CD14-positive monocyte (primary cell): ENCODE data around the gene MAP1S. TPM values are rescaled to one million over a fixed set of nuclear protein-coding genes. Genes with fewer than 3 reads are reported as not detected.

ENCODE experiments used
- DNase-seq, 3 donors: peaks; one replicate each; pipeline ENCODE4 v3.0.0-alpha.2; 2011 to 2022
- H2AFZ ChIP-seq: 2 replicates; pipeline ENCODE4 v1.6.0; 2012; ENCODE audit warnings: mild to moderate bottlenecking, low read depth, low read length, inconsistent platforms; ENCODE audit not compliant: insufficient read depth, poor library complexity, severe bottlenecking
- H3K27ac ChIP-seq, 2 donors: 1 replicate in 1 of 2; 2 replicates in 1 of 2; pipeline ENCODE4 v1.5.1; 2012 to 2013; ENCODE audit warnings: low read length in 2 of 2, control low read depth in 1 of 2, inconsistent platforms in 1 of 2, low read depth in 1 of 2, mild to moderate bottlenecking in 1 of 2
- H3K27me3 ChIP-seq, 2 donors: one replicate each; pipeline versions ENCODE4 v1.6.0 to v1.6.1; 2011 to 2013; ENCODE audit warnings: low read length in 2 of 2; ENCODE audit not compliant: control insufficient read depth in 2 of 2, insufficient read depth in 2 of 2
- H3K36me3 ChIP-seq, 2 donors: replicated peaks in 1 of 2; 1 replicate in 1 of 2; 2 replicates in 1 of 2; pipeline versions ENCODE4 v1.5.1 to v1.6.1; 2012 to 2013; ENCODE audit warnings: low read length in 2 of 2, control low read depth in 1 of 2, inconsistent platforms in 1 of 2, mild to moderate bottlenecking in 1 of 2; ENCODE audit not compliant: insufficient read depth in 2 of 2, control insufficient read depth in 1 of 2
- H3K4me1 ChIP-seq, 2 donors: 1 replicate in 1 of 2; 2 replicates in 1 of 2; pipeline versions ENCODE4 v1.5.1 to v1.6.1; 2012 to 2013; ENCODE audit warnings: low read length in 2 of 2, control low read depth in 1 of 2, inconsistent platforms in 1 of 2, mild to moderate bottlenecking in 1 of 2, moderate library complexity in 1 of 2; ENCODE audit not compliant: insufficient read depth in 2 of 2, control insufficient read depth in 1 of 2
- H3K4me2 ChIP-seq: replicated peaks from 2 replicates; pipeline ENCODE3; 2012; ENCODE audit warnings: low read length, moderate library complexity, mild to moderate bottlenecking; ENCODE audit not compliant: poor library complexity, severe bottlenecking; ENCODE audit errors: extremely low read depth
- H3K4me3 ChIP-seq, 3 experiments: fragments of 200-600 bp in 1 of 3; sonication (generic) in 1 of 3; replicated peaks in 1 of 3; 1 replicate in 2 of 3; 2 replicates in 1 of 3; pipeline ENCODE4 v1.5.1; 2011 to 2013; ENCODE audit warnings: low read length in 3 of 3, mild to moderate bottlenecking in 3 of 3, control low read depth in 2 of 3, low read depth in 2 of 3, inconsistent platforms in 1 of 3, moderate library complexity in 1 of 3
- H3K79me2 ChIP-seq: 2 replicates; pipeline ENCODE4 v1.6.0; 2012; ENCODE audit warnings: mild to moderate bottlenecking, control low read depth, inconsistent platforms, low read length, moderate library complexity; ENCODE audit not compliant: insufficient read depth
- H3K9ac ChIP-seq: 2 replicates; pipeline ENCODE4 v1.6.0; 2017; ENCODE audit warnings: low read length, mild to moderate bottlenecking; ENCODE audit not compliant: insufficient read depth, poor library complexity, severe bottlenecking
- H3K9me3 ChIP-seq, 2 donors: replicated peaks in 1 of 2; 1 replicate in 1 of 2; 2 replicates in 1 of 2; pipeline versions ENCODE4 v1.5.1 to v1.6.1; 2012 to 2013; ENCODE audit warnings: low read length in 2 of 2, control low read depth in 1 of 2; ENCODE audit not compliant: control insufficient read depth in 1 of 2, insufficient read depth in 1 of 2
- H4K20me1 ChIP-seq: 2 replicates; pipeline ENCODE4 v1.6.0; 2012; ENCODE audit warnings: mild to moderate bottlenecking, low read length, control low read depth, moderate library complexity; ENCODE audit not compliant: insufficient read depth
- H3K27ac Mint-ChIP-seq, 7 donors: one replicate each; pipeline ENCODE4 v1.8.0; 2020; ENCODE audit warnings: mild to moderate bottlenecking in 7 of 7, mixed read lengths in 7 of 7, moderate library complexity in 6 of 7, inconsistent platforms in 2 of 7
- H3K27me3 Mint-ChIP-seq, 3 donors: one replicate each; pipeline ENCODE4 v1.8.0; 2021 to 2022; ENCODE audit warnings: low read depth in 3 of 3, mild to moderate bottlenecking in 3 of 3, mixed read lengths in 3 of 3, moderate library complexity in 3 of 3, inconsistent platforms in 1 of 3
- H3K36me3 Mint-ChIP-seq, 2 donors: one replicate each; pipeline ENCODE4 v1.8.0; 2020; ENCODE audit warnings: mixed read lengths in 2 of 2, inconsistent platforms in 1 of 2, mild to moderate bottlenecking in 1 of 2
- H3K4me1 Mint-ChIP-seq: one replicate; pipeline ENCODE4 v1.8.0; 2020; ENCODE audit warnings: mild to moderate bottlenecking, mixed read lengths
- H3K4me3 Mint-ChIP-seq, 2 donors: one replicate each; pipeline ENCODE4 v1.8.0; 2020; ENCODE audit warnings: mild to moderate bottlenecking in 2 of 2, mixed read lengths in 2 of 2, moderate library complexity in 1 of 2
- H3K9me3 Mint-ChIP-seq, 7 donors: one replicate each; pipeline ENCODE4 v1.8.0; 2020 to 2022; ENCODE audit warnings: mixed read lengths in 7 of 7, mild to moderate bottlenecking in 6 of 7, moderate library complexity in 6 of 7, inconsistent platforms in 2 of 7
- CTCF ChIP-seq: fragments of 200-600 bp; IDR thresholded peaks from one replicate; pipeline ENCODE4 v1.8.0; 2022; ENCODE audit warnings: antibody characterized with exemption, mild to moderate bottlenecking
- WGBS: methylation state at CpG from one replicate; pipeline ENCODE4 v1.1.5; 2013; ENCODE audit warnings: missing lambda C conversion rate; ENCODE audit not compliant: insufficient coverage; 5-methylcytosine and 5-hydroxymethylcytosine counted together
- intact Hi-C, 2 donors: fragments of 100-400 bp; cut with micrococcal nuclease; formaldehyde crosslinking; loops; one replicate each; pipeline versions ENCODE4 v1.15.0 to v1.15.1; 2023
- polyA plus RNA-seq, 3 donors: library from polyadenylated mRNA; depleted of rRNA in 1 of 3; unstranded in 2 of 3; stranded (reverse) in 1 of 3; fragments of 300-500 nt in 2 of 3; fragments of >200 nt in 1 of 3; fragmentation: Illumina TruSeq in 2 of 3; gene quantifications; 1 replicate in 2 of 3; 2 replicates in 1 of 3; pipeline ENCODE4 v1.2.3, GENCODE V29; 2012 to 2021

MAP1S gene
- polyA plus RNA-seq, 3 donors = 24.5 to 28.3 (median 27.5) TPM

- 96% methylated on average over 57 of the region's 59 CpGs for WGBS
- no peak overlapping the region for H2AFZ ChIP-seq
- H3K27ac ChIP-seq = no peak overlapping the region
- H3K4me3 Mint-ChIP-seq = no peak overlapping the region
- no peak overlapping the region for H3K4me2 ChIP-seq
- no peak overlapping the region for H3K4me3 ChIP-seq
- H3K27me3 ChIP-seq = no peaks in the 10 kb centered on the region
- H3K27ac Mint-ChIP-seq = no peak overlapping the region
- H3K4me1 ChIP-seq = peaks cover 12 to 18% of the 10 kb centered on the region in 2 donors
- H4K20me1 ChIP-seq = peaks cover 99% of the 10 kb centered on the region
- H3K9me3 ChIP-seq = no peaks in the 10 kb centered on the region
- intact Hi-C loops = no loop called here
- H3K36me3 ChIP-seq = peaks cover 72 to 87% of the 10 kb centered on the region in 2 donors
- peaks cover 52 to 87% of the 10 kb centered on the region in 2 donors for H3K36me3 Mint-ChIP-seq
- H3K9me3 Mint-ChIP-seq = peaks cover 0 to 3% (median 0%) of the 10 kb centered on the region in 7 donors
- no peaks in the 10 kb centered on the region for H3K27me3 Mint-ChIP-seq
- no peak for DNase-seq
- peak; percentile 3 for TF ChIP-seq CTCF
- H3K9ac ChIP-seq = no peak overlapping the region
- H3K4me1 Mint-ChIP-seq = peaks cover 24% of the 10 kb centered on the region
- peaks cover 97% of the 10 kb centered on the region for H3K79me2 ChIP-seq
These were observed 7.0 kb downstream of the MAP1S start for GRCh38 chr19:17726136-17726741.

GRCh38 chr19:17726964-17727773 is 7.9 kb downstream of the MAP1S start:
- intact Hi-C loops = no loop called here
- H3K4me1 Mint-ChIP-seq = peaks cover 24% of the 10 kb centered on the region
- no peak overlapping the region for H3K4me3 Mint-ChIP-seq
- peaks cover 58 to 89% of the 10 kb centered on the region in 2 donors for H3K36me3 Mint-ChIP-seq
- DNase-seq = no peak
- Histone ChIP-seq H3K27ac (no peak overlapping the region), H3K36me3 (peaks cover 76 to 96% of the 10 kb centered on the region in 2 donors), H3K9me3 (no peaks in the 10 kb centered on the region), H3K4me2 (no peak overlapping the region), H3K27me3 (no peaks in the 10 kb centered on the region), H3K4me3 (no peak overlapping the region), H3K4me1 (peaks cover 3 to 13% of the 10 kb centered on the region in 2 donors), H3K9ac (no peak overlapping the region), H2AFZ (no peak overlapping the region), H3K79me2 (peaks cover 96% of the 10 kb centered on the region), H4K20me1 (peaks cover 99% of the 10 kb centered on the region)
- H3K9me3 Mint-ChIP-seq = peaks cover 0 to 5% (median 0%) of the 10 kb centered on the region in 7 donors
- TF ChIP-seq CTCF = no peak
- no peak overlapping the region for H3K27ac Mint-ChIP-seq
- 97% methylated on average over 62 of the region's 62 CpGs for WGBS
- no peaks in the 10 kb centered on the region for H3K27me3 Mint-ChIP-seq
